NCI-H774 (cell line): ENCODE results near the gene UTF1.
"Not testable (repeated sequence)": the region's sequence is repeated elsewhere in the genome, so short reads cannot be mapped to it uniquely, and the experiment has no call there.

Experiments
- DNase-seq: peaks from one replicate; lab custom pipeline; 2025; lab: John Stamatoyannopoulos, UW

The UTF1 gene

GRCh38 chr10:133227256-133227655, 2.8 kb upstream of the UTF1 start:
- no peak for DNase-seq

GRCh38 chr10:133229265-133230043, 563 bp upstream of the UTF1 start:
- DNase-seq: no peak

- no peak for DNase-seq
Measured at GRCh38 chr10:133230387-133231195, 574 bp downstream of the UTF1 start.

- DNase-seq: no peak
Measured at GRCh38 chr10:133231244-133231945, 1.4 kb downstream of the UTF1 start.

GRCh38 chr10:133231946-133232574, 2.0 kb downstream of the UTF1 start:
- no peak for DNase-seq

- not testable (repeated sequence) for DNase-seq
Measured at GRCh38 chr10:133234796-133235195, 4.8 kb downstream of the UTF1 start.

- no peak for DNase-seq
Measured at GRCh38 chr10:133235265-133235855, 5.3 kb downstream of the UTF1 start.

- no peak for DNase-seq
Measured at GRCh38 chr10:133235932-133236331, 5.9 kb downstream of the UTF1 start.

GRCh38 chr10:133236401-133237240, 6.6 kb downstream of the UTF1 start:
- no peak for DNase-seq

GRCh38 chr10:133237241-133237587, 7.2 kb downstream of the UTF1 start:
- no peak for DNase-seq

- no peak for DNase-seq
Measured at GRCh38 chr10:133237588-133238465, 7.8 kb downstream of the UTF1 start, which contains the start of gene VENTX. Gene VENTX, plus strand, starts transcription at chr10:133237855. Its CDS starts 60 bp downstream, at chr10:133237915.

- DNase-seq: no peak
Measured at GRCh38 chr10:133238466-133238804, 8.4 kb downstream of the UTF1 start.

GRCh38 chr10:133239990-133240389, 10.0 kb downstream of the UTF1 start:
- DNase-seq: no peak

GRCh38 chr10:133241501-133242205, 11.6 kb downstream of the UTF1 start:
- no peak for DNase-seq

GRCh38 chr10:133242611-133243356, 12.8 kb downstream of the UTF1 start:
- no peak for DNase-seq

GRCh38 chr10:133243593-133243992, 13.6 kb downstream of the UTF1 start:
- DNase-seq: no peak

- no peak for DNase-seq
Measured at GRCh38 chr10:133245439-133246235, 15.6 kb downstream of the UTF1 start.

- DNase-seq: no peak
Measured at GRCh38 chr10:133246236-133246626, 16.2 kb downstream of the UTF1 start.
